BJ (cell line): ENCODE data around the gene RBM34. TPM values are rescaled to one million over a fixed set of nuclear protein-coding genes. Genes with fewer than 3 reads are reported as not detected.

Experiments used
- CTCF ChIA-PET: fragments of 350-600 bp; formaldehyde crosslinking; extraction: SDS; loops from one replicate; lab custom pipeline; 2021; ENCODE audit warnings: antibody characterized with exemption, inconsistent platforms; lab: Yijun Ruan, JAX
- POLR2A ChIA-PET: fragments of 300-600 bp; sonication (Branson Sonifier 250); formaldehyde crosslinking; extraction: SDS; loops from one replicate; lab custom pipeline; 2021; ENCODE audit warnings: antibody characterized with exemption; lab: Charles Lee
- DNase-seq: peaks from one replicate; pipeline ENCODE4 v3.0.0-alpha.2; 2011; ENCODE audit warnings: low read depth
- H3K27me3 ChIP-seq: 2 replicates; pipeline ENCODE4 v1.6.0; 2011; ENCODE audit warnings: low read length; ENCODE audit not compliant: control insufficient read depth, insufficient read depth
- H3K36me3 ChIP-seq: 2 replicates; pipeline ENCODE4 v1.5.1; 2011; ENCODE audit warnings: low read length; ENCODE audit not compliant: control insufficient read depth, insufficient read depth
- H3K4me3 ChIP-seq: 2 replicates; pipeline ENCODE4 v1.5.1; 2011; ENCODE audit warnings: low read depth, mild to moderate bottlenecking, control low read depth, low read length
- CTCF ChIP-seq: IDR thresholded peaks from 2 replicates; pipeline ENCODE4 v1.5.1; 2011; ENCODE audit warnings: low read depth, mild to moderate bottlenecking, control low read depth, inconsistent platforms, low read length, moderate library complexity; ENCODE audit not compliant: insufficient read depth
- polyA plus RNA-seq: library from polyadenylated mRNA; depleted of rRNA; stranded (reverse); fragments of >200 nt; gene quantifications from 2 replicates; pipeline ENCODE4 v1.2.3, GENCODE V29; 2011

Gene RBM34
- polyA plus RNA-seq, 1 experiment = 24.4 TPM

DNA sequence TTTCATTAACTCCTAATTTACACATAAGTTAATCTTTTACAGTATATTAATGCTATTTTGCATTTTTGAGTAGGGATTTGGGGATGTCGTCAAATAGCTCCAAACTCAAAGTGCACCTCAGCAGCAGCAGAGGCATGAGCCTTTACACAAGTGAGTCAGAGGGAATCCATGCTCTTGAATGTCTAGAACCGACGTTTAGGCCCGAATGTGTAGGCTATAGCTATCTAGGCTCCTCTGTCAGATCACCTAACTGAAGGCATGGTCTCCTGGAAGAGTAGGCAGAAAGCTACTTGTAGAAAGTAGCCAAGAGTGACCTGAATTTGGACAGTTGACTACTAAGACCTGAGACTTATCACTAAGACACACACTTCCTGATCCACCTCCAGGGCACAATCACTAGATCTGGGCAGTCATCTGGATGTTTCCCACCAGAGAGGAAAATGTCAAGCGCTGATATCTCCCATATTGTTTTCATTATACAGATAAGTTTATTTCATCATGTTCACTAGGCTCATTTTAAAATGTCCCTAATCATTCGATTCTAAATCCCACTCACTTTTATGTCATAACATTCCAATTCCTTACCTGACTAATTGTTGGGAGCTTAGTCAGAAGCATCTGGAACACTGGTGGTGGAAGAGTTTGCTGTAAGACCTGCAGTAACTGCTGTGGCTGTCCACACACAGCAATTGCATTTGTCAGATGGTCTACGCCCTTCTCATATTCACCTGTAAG lies 47.7 kb downstream of the RBM34 start:
- Histone ChIP-seq H3K36me3 (peaks cover 18% of the 10 kb centered on the region), H3K27me3 (no peaks in the 10 kb centered on the region), H3K4me3 (no peak overlapping the region)
- DNase-seq = no peak
- ChIA-PET CTCF (interaction anchor here (1.1 to 2.1 kb wide), 2 partner anchors 9 to 76 kb away, joined by 3 to 5 read pairs; no protein-coding TSS in a partner anchor), POLR2A (no interaction called here)
- TF ChIP-seq CTCF = no peak

DNA sequence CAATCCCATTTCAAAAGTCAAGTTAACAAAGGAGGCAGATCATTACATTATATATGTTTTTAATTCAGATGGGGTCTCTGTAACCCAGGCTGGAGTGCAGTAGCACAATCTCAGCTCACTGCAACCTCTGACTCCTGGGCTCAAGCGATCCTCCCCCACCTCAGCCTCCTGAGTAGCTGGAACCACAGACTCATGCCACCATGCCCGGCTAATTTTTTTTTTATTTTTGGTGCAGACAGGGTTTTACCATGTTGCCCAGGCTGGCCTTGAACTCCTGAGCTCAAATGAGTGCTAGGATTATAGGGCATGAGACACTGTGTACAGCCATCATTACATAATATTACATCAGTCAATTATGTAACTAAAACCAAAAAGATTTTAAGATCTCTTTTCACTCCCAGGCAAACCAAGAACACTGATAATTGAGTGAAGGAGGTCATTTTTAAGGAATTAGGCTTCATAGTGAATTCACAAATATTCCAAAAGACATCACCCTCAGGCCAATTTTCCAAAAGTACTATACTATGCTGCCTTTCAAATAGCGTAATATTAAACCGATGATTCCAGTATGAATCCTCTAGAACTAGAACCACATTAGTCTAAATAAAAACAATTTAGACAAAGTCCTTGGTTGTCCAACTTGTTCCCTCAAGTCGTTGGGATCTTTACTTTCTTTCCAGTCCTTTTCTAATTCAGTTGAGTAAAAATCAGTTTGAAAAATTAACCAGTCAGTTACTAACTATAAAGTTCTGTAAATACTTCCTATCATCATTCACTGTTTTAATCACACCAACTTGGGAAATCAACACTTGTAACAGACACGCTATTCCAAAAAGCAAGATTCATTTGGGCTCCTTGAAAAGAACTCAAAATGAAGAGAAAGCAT lies 48.5 kb downstream of the RBM34 start:
- H3K4me3 ChIP-seq = no peak overlapping the region
- CTCF ChIA-PET = interaction anchor here (0.5 to 2.1 kb wide), 3 partner anchors 10 to 406 kb away, joined by 3 to 5 read pairs (median 3); no protein-coding TSS in a partner anchor
- no peaks in the 10 kb centered on the region for H3K27me3 ChIP-seq
- no peak for TF ChIP-seq CTCF
- H3K36me3 ChIP-seq = peaks cover 16% of the 10 kb centered on the region
- POLR2A ChIA-PET = no interaction called here
- no peak for DNase-seq

DNA sequence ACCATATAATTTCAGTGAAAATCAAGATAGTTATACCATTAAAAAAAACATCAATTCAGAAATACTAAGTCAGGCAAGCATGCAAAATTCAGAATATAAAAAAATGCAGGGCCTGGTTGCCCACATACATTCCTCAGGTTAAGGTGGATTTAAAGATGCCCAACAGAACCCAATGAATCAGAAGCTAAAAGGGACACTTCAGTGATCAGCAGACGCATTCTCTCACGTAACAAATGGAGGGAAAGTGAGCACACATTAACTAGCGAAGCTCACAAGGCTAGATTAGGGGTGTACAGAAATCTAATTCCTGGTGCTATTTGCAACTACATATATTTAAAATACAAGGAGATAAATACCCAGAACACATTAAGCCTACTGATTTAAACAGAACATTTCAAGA lies 49.9 kb downstream of the RBM34 start:
- Histone ChIP-seq H3K4me3 (no peak overlapping the region), H3K36me3 (peaks cover 15% of the 10 kb centered on the region), H3K27me3 (no peaks in the 10 kb centered on the region)
- DNase-seq = no peak
- no peak for TF ChIP-seq CTCF
- CTCF ChIA-PET = no interaction called here
- POLR2A ChIA-PET = no interaction called here

GRCh38 chr1:235108876-235109275 lies 52.2 kb downstream of the RBM34 start:
- ChIA-PET CTCF (interaction anchor here (1.3 kb wide), 2 partner anchors 8 to 308 kb away, joined by 3 to 4 read pairs; no protein-coding TSS in a partner anchor), POLR2A (interaction anchor here (0.6 kb wide), 1 partner anchor 20 kb away, joined by 6 read pairs; the partner anchor contains the start of gene TOMM20)
- TF ChIP-seq CTCF = no peak
- Histone ChIP-seq H3K27me3 (no peaks in the 10 kb centered on the region), H3K36me3 (peaks cover 12% of the 10 kb centered on the region), H3K4me3 (no peak overlapping the region)
- no peak for DNase-seq

GRCh38 chr1:235108185-235108593 lies 52.9 kb downstream of the RBM34 start:
- Histone ChIP-seq H3K27me3 (no peaks in the 10 kb centered on the region), H3K36me3 (peaks cover 10% of the 10 kb centered on the region), H3K4me3 (no peak overlapping the region)
- no peak for DNase-seq
- ChIA-PET POLR2A (interaction anchor here (0.6 kb wide), 2 partner anchors 20 to 21 kb away, joined by 3 to 6 read pairs; partner anchors contain the start of gene TOMM20), CTCF (interaction anchor here (1.3 kb wide), 2 partner anchors 9 to 19 kb away, joined by 3 read pairs; no protein-coding TSS in a partner anchor)
- TF ChIP-seq CTCF = no peak
